IPS DF 4.7 (cell line): ENCODE data around the gene EFS.

ENCODE experiments used
- DNase-seq: peaks from one replicate; pipeline ENCODE4 v3.0.0-alpha.2; 2013; ENCODE audit warnings: low spot score; ENCODE audit errors: extremely low read depth

EFS gene

GRCh38 chr14:23359167-23359626 is 5.8 kb downstream of the EFS start:
- DNase-seq, result no peak

- no peak for DNase-seq
Measured at GRCh38 chr14:23358553-23359166, 6.3 kb downstream of the EFS start.

GRCh38 chr14:23358042-23358441 is 6.9 kb downstream of the EFS start:
- DNase-seq, result no peak

- DNase-seq, result no peak
Measured at GRCh38 chr14:23357261-23357660, 7.7 kb downstream of the EFS start.

- no peak for DNase-seq
Measured at GRCh38 chr14:23356662-23357061, 8.3 kb downstream of the EFS start.

GRCh38 chr14:23355871-23356435 is 9.0 kb downstream of the EFS start:
- DNase-seq, result no peak

GRCh38 chr14:23354990-23355389 is 10.0 kb downstream of the EFS start:
- DNase-seq, result no peak

GRCh38 chr14:23353433-23353780 is 11.6 kb downstream of the EFS start:
- no peak for DNase-seq

GRCh38 chr14:23352506-23353432 is 12.2 kb downstream of the EFS start, which contains the start of gene SLC22A17:
SLC22A17 (minus strand) TSS chr14:23352887.
- DNase-seq, result peak; percentile 78

- no peak for DNase-seq
Measured at GRCh38 chr14:23351681-23352505, 13.1 kb downstream of the EFS start.

GRCh38 chr14:23349156-23349845 is 15.7 kb downstream of the EFS start:
- no peak for DNase-seq

GRCh38 chr14:23348297-23348655 is 16.7 kb downstream of the EFS start:
- DNase-seq, result no peak

- no peak for DNase-seq
Measured at GRCh38 chr14:23347406-23348296, 17.3 kb downstream of the EFS start.

- no peak for DNase-seq
Measured at GRCh38 chr14:23346693-23347405, 18.1 kb downstream of the EFS start.

- DNase-seq, result no peak
Measured at GRCh38 chr14:23345987-23346692, 18.8 kb downstream of the EFS start.

GRCh38 chr14:23344481-23344880 is 20.5 kb downstream of the EFS start:
- DNase-seq, result no peak

GRCh38 chr14:23339506-23340268 is 25.3 kb downstream of the EFS start:
- DNase-seq, result no peak

- no peak for DNase-seq
Measured at GRCh38 chr14:23335623-23336022, 29.3 kb downstream of the EFS start.
